A549 (cell line): ENCODE results near the gene PIGX. TPM values are rescaled to one million over a fixed set of nuclear protein-coding genes. Genes with fewer than 3 reads are reported as not detected.

ENCODE experiments used
- ATAC-seq, 2 experiments: fragments of 200-7000 bp in 1 of 2; fragments of >200 bp in 1 of 2; cut with Nextera tagmentation in 1 of 2; cut with Tn5 transposase in 1 of 2; 3 replicates each; pipeline versions ENCODE4 v1.8.0 to v1.9.1; 2018 to 2020; ENCODE audit warnings: mild to moderate bottlenecking in 1 of 2, moderate library complexity in 1 of 2
- CTCF ChIA-PET: fragments of 300-600 bp; sonication (Branson Sonifier 250); formaldehyde crosslinking; extraction: SDS; loops from one replicate; lab custom pipeline; 2021; ENCODE audit warnings: antibody characterized with exemption, inconsistent platforms; lab: Yijun Ruan, JAX
- POLR2A ChIA-PET: fragments of 350-600 bp; formaldehyde crosslinking; extraction: SDS; loops from one replicate; lab custom pipeline; 2021; ENCODE audit warnings: antibody characterized with exemption, inconsistent platforms; lab: Yijun Ruan, JAX
- DNase-seq, 2 experiments: peaks; one replicate each; pipeline versions ENCODE4 v3.0.0 to v3.0.0-alpha.2; 2011 to 2016; ENCODE audit warnings: low read depth in 1 of 2, low spot score in 1 of 2
- FAIRE-seq: peaks from 2 replicates; lab custom pipeline; 2011; peaks lifted over from hg19 to GRCh38; lab: Jason Lieb, UNC
- H3K27ac ChIP-seq, 2 experiments: fragments of >200 bp; sonication (Bioruptor Twin); formaldehyde crosslinking; 3 replicates each; pipeline ENCODE4 v1.5.1; 2016 to 2017
- H3K4me1 ChIP-seq: fragments of >200 bp; sonication (Bioruptor Twin); formaldehyde crosslinking; 3 replicates; pipeline ENCODE4 v1.6.1; 2016
- H3K4me2 ChIP-seq: fragments of >200 bp; sonication (Bioruptor Twin); formaldehyde crosslinking; 3 replicates; pipeline ENCODE4 v1.6.1; 2016
- H3K4me3 ChIP-seq: fragments of >200 bp; sonication (Bioruptor Twin); formaldehyde crosslinking; 3 replicates; pipeline ENCODE4 v1.5.1; 2016
- H3K9me3 ChIP-seq: fragments of >200 bp; sonication (Bioruptor Twin); formaldehyde crosslinking; 3 replicates; pipeline ENCODE4 v1.6.1; 2016
- ATOH8 ChIP-seq: fragments of 250-450 bp; sonication (Bioruptor Pico); IDR thresholded peaks from 2 replicates; pipeline ENCODE4 v1.5.0; 2020; ENCODE audit warnings: low read depth, mild to moderate bottlenecking, moderate library complexity
- CHD2 ChIP-seq: fragments of 150-350 bp; IDR thresholded peaks from 2 replicates; pipeline ENCODE4 v1.6.1; 2014; ENCODE audit warnings: low read length; ENCODE audit not compliant: partially characterized antibody
- CTCF ChIP-seq: fragments of >200 bp; sonication (Bioruptor Twin); formaldehyde crosslinking; IDR thresholded peaks from 3 replicates; pipeline ENCODE4 v1.5.1; 2016
- EHF ChIP-seq: fragments of 250-450 bp; sonication (Bioruptor Pico); IDR thresholded peaks from 2 replicates; pipeline ENCODE4 v1.5.0; 2020; ENCODE audit warnings: mild to moderate bottlenecking
- ESRRA ChIP-seq: fragments of 150-350 bp; IDR thresholded peaks from 2 replicates; pipeline ENCODE4 v1.6.1; 2014; ENCODE audit warnings: mild to moderate bottlenecking, low read length, borderline replicate concordance
- FOSL2 ChIP-seq, 2 experiments: fragments of 450-650 bp in 1 of 2; fragments of >200 bp in 1 of 2; sonication (Bioruptor Twin) in 1 of 2; formaldehyde crosslinking; IDR thresholded peaks; 2 replicates each; pipeline versions ENCODE4 v1.5.0 to v1.6.1; 2016 to 2020; ENCODE audit warnings: mild to moderate bottlenecking in 1 of 2, moderate library complexity in 1 of 2
- HDAC2 ChIP-seq: fragments of 200-600 bp; sonication (generic); IDR thresholded peaks from 2 replicates; pipeline ENCODE4 v1.6.1; 2016
- HEYL ChIP-seq: fragments of 250-450 bp; sonication (Bioruptor Pico); IDR thresholded peaks from 2 replicates; pipeline ENCODE4 v1.8.0; 2021; ENCODE audit warnings: mild to moderate bottlenecking, moderate library complexity
- HOXA7 ChIP-seq: fragments of 250-450 bp; sonication (Bioruptor Pico); IDR thresholded peaks from 2 replicates; pipeline ENCODE4 v1.5.0; 2020; ENCODE audit warnings: mild to moderate bottlenecking, moderate library complexity
- HOXB13 ChIP-seq: fragments of 250-450 bp; sonication (Bioruptor Pico); IDR thresholded peaks from 2 replicates; pipeline ENCODE4 v1.5.0; 2020; ENCODE audit warnings: low read depth, mild to moderate bottlenecking, moderate library complexity
- JUNB ChIP-seq: fragments of >200 bp; sonication (Bioruptor Twin); formaldehyde crosslinking; IDR thresholded peaks from 2 replicates; pipeline ENCODE4 v1.6.1; 2016
- KDM5A ChIP-seq: fragments of 200-600 bp; sonication (generic); IDR thresholded peaks from 2 replicates; pipeline ENCODE4 v1.6.1; 2016; ENCODE audit warnings: antibody characterized with exemption, mild to moderate bottlenecking
- MAX ChIP-seq: IDR thresholded peaks from 2 replicates; pipeline ENCODE4 v1.6.1; 2012
- MAZ ChIP-seq: fragments of 150-350 bp; IDR thresholded peaks from 2 replicates; pipeline ENCODE4 v1.6.1; 2014; ENCODE audit warnings: antibody characterized with exemption, low read depth, low read length, borderline replicate concordance
- MYC ChIP-seq: IDR thresholded peaks from 2 replicates; pipeline ENCODE4 v1.6.1; 2012; ENCODE audit warnings: mild to moderate bottlenecking, inconsistent platforms, low read length, improper control_type of control experiment, borderline replicate concordance
- NFE2L2 ChIP-seq: fragments of 150-350 bp; conservative IDR thresholded peaks from 2 replicates; pipeline ENCODE4 v1.6.1; 2014; ENCODE audit warnings: low read length
- PBX3 ChIP-seq: IDR thresholded peaks from 2 replicates; pipeline ENCODE4 v1.6.1; 2012
- POLR2AphosphoS2 ChIP-seq: conservative IDR thresholded peaks from 2 replicates; pipeline ENCODE4 v1.6.1; 2012; ENCODE audit warnings: low read length, improper control_type of control experiment, inconsistent platforms
- RFX5 ChIP-seq: fragments of 450-650 bp; IDR thresholded peaks from 2 replicates; pipeline ENCODE4 v1.7.1; 2014; ENCODE audit warnings: antibody characterized with exemption, mild to moderate bottlenecking, moderate library complexity
- SMC3 ChIP-seq: fragments of >200 bp; sonication (Bioruptor Twin); formaldehyde crosslinking; IDR thresholded peaks from 3 replicates; pipeline ENCODE4 v1.6.1; 2018; ENCODE audit warnings: inconsistent platforms
- SREBF2 ChIP-seq: fragments of 450-650 bp; IDR thresholded peaks from 2 replicates; pipeline ENCODE4 v1.6.1; 2014; ENCODE audit warnings: mild to moderate bottlenecking, moderate library complexity
- TP53 ChIP-seq: fragments of 250-450 bp; sonication (Bioruptor Pico); IDR thresholded peaks from 2 replicates; pipeline ENCODE4 v1.5.0; 2021; ENCODE audit warnings: mild to moderate bottlenecking, moderate library complexity
- ZC3H11A ChIP-seq: fragments of 450-650 bp; IDR thresholded peaks from 2 replicates; pipeline ENCODE4 v1.6.1; 2014; ENCODE audit warnings: antibody characterized with exemption, mild to moderate bottlenecking
- ZNF302 ChIP-seq: fragments of 250-450 bp; sonication (Bioruptor Pico); IDR thresholded peaks from 2 replicates; pipeline ENCODE4 v1.9.0; 2021; ENCODE audit warnings: inconsistent platforms, mild to moderate bottlenecking, moderate library complexity
- ZSCAN20 ChIP-seq: fragments of 250-450 bp; sonication (Bioruptor Pico); IDR thresholded peaks from 2 replicates; pipeline ENCODE4 v1.8.0; 2022; ENCODE audit warnings: mild to moderate bottlenecking, moderate library complexity
- WGBS: methylation state at CpG from one replicate; pipeline ENCODE4 v1.1.6; 2017; ENCODE audit errors: missing lambda C conversion rate; 5-methylcytosine and 5-hydroxymethylcytosine counted together
- polyA plus RNA-seq, 4 experiments: library from polyadenylated mRNA; depleted of rRNA in 3 of 4; stranded (reverse); fragments of >200 nt; fragmentation: RNase III in 1 of 4; extraction: RNeasy Plus Mini Kit Qiagen cat#74134 plus additional on column Dnase treatment in 1 of 4; gene quantifications; 2 replicates in 3 of 4; 3 replicates in 1 of 4; pipeline ENCODE4 v1.2.3, GENCODE V29; 2011 to 2017

PIGX gene
- polyA plus RNA-seq, 2 of the 4 experiments (the other 2 are of a cell fraction), result 22.3 to 45.2 TPM

GRCh38 chr3:196726788-196727675 is 14.9 kb downstream of the PIGX start:
- no peak for FAIRE-seq
- Histone ChIP-seq H3K4me1 (0 out of 3 replicates have a peak, but pooled peaks cover 6% of the 10 kb centered on the region), H3K4me3 (no peak overlapping the region), H3K9me3 (no peaks in the 10 kb centered on the region), H3K27ac (no peak overlapping the region), H3K4me2 (no peak overlapping the region)
- ATAC-seq, result no peak
- CTCF ChIA-PET, result no interaction called here
- POLR2A ChIA-PET, result no interaction called here
- WGBS, result 72% methylated on average over 7 of the region's 7 CpGs
- TF ChIP-seq HOXB13 (CRISPR knock-in tag) (no peak), MAX (no peak), KDM5A (no peak), JUNB (no peak), CHD2 (no peak), HEYL (CRISPR knock-in tag) (no peak), ZSCAN20 (CRISPR knock-in tag) (no peak), EHF (CRISPR knock-in tag) (no peak), ZNF302 (CRISPR knock-in tag) (no peak), NFE2L2 (no peak)
- DNase-seq, result no peak

- H3K9me3 ChIP-seq, result no peaks in the 10 kb centered on the region
- 80% methylated on average over 3 of the region's 3 CpGs for WGBS
- CTCF ChIA-PET, result no interaction called here
- no peak overlapping the region for H3K4me3 ChIP-seq
- DNase-seq, result no peak
- no peaks in the 10 kb centered on the region for H3K4me1 ChIP-seq
- no peak for FAIRE-seq
- TF ChIP-seq HOXA7 (CRISPR knock-in tag) (no peak), PBX3 (no peak), RFX5 (no peak), MAZ (no peak), JUNB (no peak), MYC (no peak), TP53 (no peak), ATOH8 (CRISPR knock-in tag) (no peak), HDAC2 (no peak), ZC3H11A (no peak), SMC3 (no peak), ESRRA (no peak), CTCF (no peak), FOSL2 (IDR thresholded peaks at IDR 0.05) (no peak), FOSL2 (CRISPR knock-in tag; IDR thresholded peaks at IDR 0.05) (no peak), POLR2AphosphoS2 (no peak), SREBF2 (no peak)
- H3K4me2 ChIP-seq, result no peak overlapping the region
- POLR2A ChIA-PET, result interaction anchor here (0.7 kb wide), 1 partner anchor 69 kb away, joined by 3 read pairs; no protein-coding TSS in a partner anchor
- ATAC-seq, result no peak
- no peak overlapping the region for H3K27ac ChIP-seq
Observed at GRCh38 chr3:196735751-196736150, 23.6 kb downstream of the PIGX start.
